GM23338 (cell line): ENCODE data around the gene LDB3. TPM values are rescaled to one million over a fixed set of nuclear protein-coding genes. Genes with fewer than 3 reads are reported as not detected.

Source experiments
- EZH2 ChIP-seq: fragments of 200-600 bp; sonication (generic); IDR thresholded peaks from one replicate; pipeline ENCODE4 v1.8.0; 2017; ENCODE audit warnings: antibody characterized with exemption, mild to moderate bottlenecking, low read depth; ENCODE audit not compliant: unreplicated experiment
- EZH2phosphoT487 ChIP-seq: fragments of 200-600 bp; sonication (generic); IDR thresholded peaks from one replicate; pipeline ENCODE4 v1.8.1; 2018; ENCODE audit warnings: antibody characterized with exemption; ENCODE audit not compliant: unreplicated experiment
- NANOG ChIP-seq: IDR thresholded peaks from 2 replicates; pipeline ENCODE4 v1.6.1; 2016; ENCODE audit warnings: antibody characterized with exemption, borderline replicate concordance
- POLR2AphosphoS5 ChIP-seq: IDR thresholded peaks from 2 replicates; pipeline ENCODE4 v1.6.1; 2016; ENCODE audit warnings: antibody characterized with exemption, low read depth
- ZNF331 ChIP-seq: fragments of 250-450 bp; sonication (Bioruptor Pico); IDR thresholded peaks from 2 replicates; pipeline ENCODE4 v1.5.0; 2020; ENCODE audit warnings: low read depth, mild to moderate bottlenecking, moderate library complexity
- polyA plus RNA-seq: library from polyadenylated mRNA; unstranded; fragments of >200 nt; fragmentation: Nextera tagmentation; extraction: Ambion mirVana; gene quantifications from 2 replicates; pipeline ENCODE4 v1.2.1, GENCODE V29; 2016
- total RNA-seq: library from RNA; depleted of rRNA; stranded (reverse); fragments of >200 nt; shearing (Covaris generic); gene quantifications from 2 replicates; pipeline ENCODE4 v1.2.3, GENCODE V29; 2014
- TF ChIP-seq, protein P1 (sequence below): fragments of 250-450 bp; sonication (Bioruptor Pico); IDR thresholded peaks from 2 replicates; pipeline ENCODE4 v1.5.0; 2020; ENCODE audit warnings: mild to moderate bottlenecking, moderate library complexity
- TF ChIP-seq, protein P2 (sequence below): IDR thresholded peaks from 2 replicates; pipeline ENCODE4 v1.6.1; 2016; ENCODE audit warnings: antibody characterized with exemption
- TF ChIP-seq, protein P3 (sequence below), 2 experiments: fragments of 200-600 bp in 1 of 2; sonication (generic) in 1 of 2; conservative IDR thresholded peaks; 2 replicates each; pipeline versions ENCODE4 v1.5.1 to v1.6.1; 2016 to 2017; ENCODE audit warnings: antibody characterized with exemption in 2 of 2, low read depth in 2 of 2, mild to moderate bottlenecking in 2 of 2, moderate library complexity in 1 of 2
- TF ChIP-seq, protein P4 (sequence below): IDR thresholded peaks from one replicate; pipeline ENCODE4 v1.6.1; 2018; ENCODE audit warnings: antibody characterized with exemption; ENCODE audit not compliant: unreplicated experiment

Gene LDB3
- total and polyA plus RNA-seq, 2 experiments from 2014 or later, result 0.14 to 0.16 TPM

DNA sequence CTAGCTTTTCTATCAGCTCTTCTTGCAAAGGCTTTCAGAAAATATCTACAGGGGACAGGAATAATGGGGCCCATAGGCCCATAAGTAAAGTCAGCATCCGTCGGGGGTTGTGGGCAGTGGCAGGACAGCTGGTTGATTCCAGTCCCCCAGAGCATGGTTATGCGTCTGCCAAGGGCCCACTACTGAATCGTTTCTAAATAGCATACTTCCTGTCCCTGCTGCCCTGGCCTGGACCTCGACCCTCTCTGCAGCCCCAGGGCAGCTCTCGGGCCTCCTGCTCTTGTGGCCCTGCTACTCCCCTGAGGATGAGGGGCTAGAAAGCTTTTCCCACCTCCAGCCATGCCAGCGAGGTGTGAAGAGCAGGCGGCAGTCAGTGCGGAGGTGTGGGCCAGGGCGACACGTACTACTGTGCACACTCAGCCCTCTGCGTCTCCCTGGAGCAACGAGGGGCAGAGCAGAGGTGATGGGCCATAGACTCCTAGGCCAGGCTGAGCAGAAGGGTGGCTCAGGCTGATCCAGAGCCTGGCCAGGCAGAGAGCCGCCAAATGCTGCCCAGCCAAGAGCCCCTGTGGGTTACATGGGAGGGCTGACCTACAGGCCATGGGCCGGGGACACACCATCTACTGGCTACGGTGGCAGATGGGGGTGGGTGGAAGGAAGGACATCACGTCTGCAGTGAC, 18.7 kb upstream of the LDB3 start (continued):
- TF ChIP-seq, protein P1, sequence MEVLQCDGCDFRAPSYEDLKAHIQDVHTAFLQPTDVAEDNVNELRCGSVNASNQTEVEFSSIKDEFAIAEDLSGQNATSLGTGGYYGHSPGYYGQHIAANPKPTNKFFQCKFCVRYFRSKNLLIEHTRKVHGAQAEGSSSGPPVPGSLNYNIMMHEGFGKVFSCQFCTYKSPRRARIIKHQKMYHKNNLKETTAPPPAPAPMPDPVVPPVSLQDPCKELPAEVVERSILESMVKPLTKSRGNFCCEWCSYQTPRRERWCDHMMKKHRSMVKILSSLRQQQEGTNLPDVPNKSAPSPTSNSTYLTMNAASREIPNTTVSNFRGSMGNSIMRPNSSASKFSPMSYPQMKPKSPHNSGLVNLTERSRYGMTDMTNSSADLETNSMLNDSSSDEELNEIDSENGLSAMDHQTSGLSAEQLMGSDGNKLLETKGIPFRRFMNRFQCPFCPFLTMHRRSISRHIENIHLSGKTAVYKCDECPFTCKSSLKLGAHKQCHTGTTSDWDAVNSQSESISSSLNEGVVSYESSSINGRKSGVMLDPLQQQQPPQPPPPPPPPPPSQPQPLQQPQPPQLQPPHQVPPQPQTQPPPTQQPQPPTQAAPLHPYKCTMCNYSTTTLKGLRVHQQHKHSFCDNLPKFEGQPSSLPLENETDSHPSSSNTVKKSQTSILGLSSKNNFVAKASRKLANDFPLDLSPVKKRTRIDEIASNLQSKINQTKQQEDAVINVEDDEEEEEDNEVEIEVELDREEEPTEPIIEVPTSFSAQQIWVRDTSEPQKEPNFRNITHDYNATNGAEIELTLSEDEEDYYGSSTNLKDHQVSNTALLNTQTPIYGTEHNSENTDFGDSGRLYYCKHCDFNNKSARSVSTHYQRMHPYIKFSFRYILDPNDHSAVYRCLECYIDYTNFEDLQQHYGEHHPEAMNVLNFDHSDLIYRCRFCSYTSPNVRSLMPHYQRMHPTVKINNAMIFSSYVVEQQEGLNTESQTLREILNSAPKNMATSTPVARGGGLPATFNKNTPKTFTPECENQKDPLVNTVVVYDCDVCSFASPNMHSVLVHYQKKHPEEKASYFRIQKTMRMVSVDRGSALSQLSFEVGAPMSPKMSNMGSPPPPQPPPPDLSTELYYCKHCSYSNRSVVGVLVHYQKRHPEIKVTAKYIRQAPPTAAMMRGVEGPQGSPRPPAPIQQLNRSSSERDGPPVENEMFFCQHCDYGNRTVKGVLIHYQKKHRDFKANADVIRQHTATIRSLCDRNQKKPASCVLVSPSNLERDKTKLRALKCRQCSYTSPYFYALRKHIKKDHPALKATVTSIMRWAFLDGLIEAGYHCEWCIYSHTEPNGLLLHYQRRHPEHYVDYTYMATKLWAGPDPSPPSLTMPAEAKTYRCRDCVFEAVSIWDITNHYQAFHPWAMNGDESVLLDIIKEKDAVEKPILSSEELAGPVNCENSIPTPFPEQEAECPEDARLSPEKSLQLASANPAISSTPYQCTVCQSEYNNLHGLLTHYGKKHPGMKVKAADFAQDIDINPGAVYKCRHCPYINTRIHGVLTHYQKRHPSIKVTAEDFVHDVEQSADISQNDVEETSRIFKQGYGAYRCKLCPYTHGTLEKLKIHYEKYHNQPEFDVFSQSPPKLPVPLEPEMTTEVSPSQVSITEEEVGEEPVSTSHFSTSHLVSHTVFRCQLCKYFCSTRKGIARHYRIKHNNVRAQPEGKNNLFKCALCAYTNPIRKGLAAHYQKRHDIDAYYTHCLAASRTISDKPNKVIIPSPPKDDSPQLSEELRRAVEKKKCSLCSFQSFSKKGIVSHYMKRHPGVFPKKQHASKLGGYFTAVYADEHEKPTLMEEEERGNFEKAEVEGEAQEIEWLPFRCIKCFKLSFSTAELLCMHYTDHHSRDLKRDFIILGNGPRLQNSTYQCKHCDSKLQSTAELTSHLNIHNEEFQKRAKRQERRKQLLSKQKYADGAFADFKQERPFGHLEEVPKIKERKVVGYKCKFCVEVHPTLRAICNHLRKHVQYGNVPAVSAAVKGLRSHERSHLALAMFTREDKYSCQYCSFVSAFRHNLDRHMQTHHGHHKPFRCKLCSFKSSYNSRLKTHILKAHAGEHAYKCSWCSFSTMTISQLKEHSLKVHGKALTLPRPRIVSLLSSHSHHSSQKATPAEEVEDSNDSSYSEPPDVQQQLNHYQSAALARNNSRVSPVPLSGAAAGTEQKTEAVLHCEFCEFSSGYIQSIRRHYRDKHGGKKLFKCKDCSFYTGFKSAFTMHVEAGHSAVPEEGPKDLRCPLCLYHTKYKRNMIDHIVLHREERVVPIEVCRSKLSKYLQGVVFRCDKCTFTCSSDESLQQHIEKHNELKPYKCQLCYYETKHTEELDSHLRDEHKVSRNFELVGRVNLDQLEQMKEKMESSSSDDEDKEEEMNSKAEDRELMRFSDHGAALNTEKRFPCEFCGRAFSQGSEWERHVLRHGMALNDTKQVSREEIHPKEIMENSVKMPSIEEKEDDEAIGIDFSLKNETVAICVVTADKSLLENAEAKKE (CRISPR knock-in tag), result no peak
- TF ChIP-seq POLR2AphosphoS5, result no peak
- TF ChIP-seq, protein P2, sequence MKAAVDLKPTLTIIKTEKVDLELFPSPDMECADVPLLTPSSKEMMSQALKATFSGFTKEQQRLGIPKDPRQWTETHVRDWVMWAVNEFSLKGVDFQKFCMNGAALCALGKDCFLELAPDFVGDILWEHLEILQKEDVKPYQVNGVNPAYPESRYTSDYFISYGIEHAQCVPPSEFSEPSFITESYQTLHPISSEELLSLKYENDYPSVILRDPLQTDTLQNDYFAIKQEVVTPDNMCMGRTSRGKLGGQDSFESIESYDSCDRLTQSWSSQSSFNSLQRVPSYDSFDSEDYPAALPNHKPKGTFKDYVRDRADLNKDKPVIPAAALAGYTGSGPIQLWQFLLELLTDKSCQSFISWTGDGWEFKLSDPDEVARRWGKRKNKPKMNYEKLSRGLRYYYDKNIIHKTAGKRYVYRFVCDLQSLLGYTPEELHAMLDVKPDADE, result no peak
- no peak for TF ChIP-seq ZNF331
- TF ChIP-seq, protein P3, sequence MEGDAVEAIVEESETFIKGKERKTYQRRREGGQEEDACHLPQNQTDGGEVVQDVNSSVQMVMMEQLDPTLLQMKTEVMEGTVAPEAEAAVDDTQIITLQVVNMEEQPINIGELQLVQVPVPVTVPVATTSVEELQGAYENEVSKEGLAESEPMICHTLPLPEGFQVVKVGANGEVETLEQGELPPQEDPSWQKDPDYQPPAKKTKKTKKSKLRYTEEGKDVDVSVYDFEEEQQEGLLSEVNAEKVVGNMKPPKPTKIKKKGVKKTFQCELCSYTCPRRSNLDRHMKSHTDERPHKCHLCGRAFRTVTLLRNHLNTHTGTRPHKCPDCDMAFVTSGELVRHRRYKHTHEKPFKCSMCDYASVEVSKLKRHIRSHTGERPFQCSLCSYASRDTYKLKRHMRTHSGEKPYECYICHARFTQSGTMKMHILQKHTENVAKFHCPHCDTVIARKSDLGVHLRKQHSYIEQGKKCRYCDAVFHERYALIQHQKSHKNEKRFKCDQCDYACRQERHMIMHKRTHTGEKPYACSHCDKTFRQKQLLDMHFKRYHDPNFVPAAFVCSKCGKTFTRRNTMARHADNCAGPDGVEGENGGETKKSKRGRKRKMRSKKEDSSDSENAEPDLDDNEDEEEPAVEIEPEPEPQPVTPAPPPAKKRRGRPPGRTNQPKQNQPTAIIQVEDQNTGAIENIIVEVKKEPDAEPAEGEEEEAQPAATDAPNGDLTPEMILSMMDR (conservative IDR thresholded peaks at IDR 0.05; ENCODE audit: low read depth in 2 of 2), result no peak
- TF ChIP-seq NANOG, result no peak
- TF ChIP-seq EZH2phosphoT487, result no peak
- TF ChIP-seq EZH2, result no peak
- TF ChIP-seq, protein P4, sequence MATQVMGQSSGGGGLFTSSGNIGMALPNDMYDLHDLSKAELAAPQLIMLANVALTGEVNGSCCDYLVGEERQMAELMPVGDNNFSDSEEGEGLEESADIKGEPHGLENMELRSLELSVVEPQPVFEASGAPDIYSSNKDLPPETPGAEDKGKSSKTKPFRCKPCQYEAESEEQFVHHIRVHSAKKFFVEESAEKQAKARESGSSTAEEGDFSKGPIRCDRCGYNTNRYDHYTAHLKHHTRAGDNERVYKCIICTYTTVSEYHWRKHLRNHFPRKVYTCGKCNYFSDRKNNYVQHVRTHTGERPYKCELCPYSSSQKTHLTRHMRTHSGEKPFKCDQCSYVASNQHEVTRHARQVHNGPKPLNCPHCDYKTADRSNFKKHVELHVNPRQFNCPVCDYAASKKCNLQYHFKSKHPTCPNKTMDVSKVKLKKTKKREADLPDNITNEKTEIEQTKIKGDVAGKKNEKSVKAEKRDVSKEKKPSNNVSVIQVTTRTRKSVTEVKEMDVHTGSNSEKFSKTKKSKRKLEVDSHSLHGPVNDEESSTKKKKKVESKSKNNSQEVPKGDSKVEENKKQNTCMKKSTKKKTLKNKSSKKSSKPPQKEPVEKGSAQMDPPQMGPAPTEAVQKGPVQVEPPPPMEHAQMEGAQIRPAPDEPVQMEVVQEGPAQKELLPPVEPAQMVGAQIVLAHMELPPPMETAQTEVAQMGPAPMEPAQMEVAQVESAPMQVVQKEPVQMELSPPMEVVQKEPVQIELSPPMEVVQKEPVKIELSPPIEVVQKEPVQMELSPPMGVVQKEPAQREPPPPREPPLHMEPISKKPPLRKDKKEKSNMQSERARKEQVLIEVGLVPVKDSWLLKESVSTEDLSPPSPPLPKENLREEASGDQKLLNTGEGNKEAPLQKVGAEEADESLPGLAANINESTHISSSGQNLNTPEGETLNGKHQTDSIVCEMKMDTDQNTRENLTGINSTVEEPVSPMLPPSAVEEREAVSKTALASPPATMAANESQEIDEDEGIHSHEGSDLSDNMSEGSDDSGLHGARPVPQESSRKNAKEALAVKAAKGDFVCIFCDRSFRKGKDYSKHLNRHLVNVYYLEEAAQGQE, result no peak
